ENCODE results near the gene ATN1.

DNA sequence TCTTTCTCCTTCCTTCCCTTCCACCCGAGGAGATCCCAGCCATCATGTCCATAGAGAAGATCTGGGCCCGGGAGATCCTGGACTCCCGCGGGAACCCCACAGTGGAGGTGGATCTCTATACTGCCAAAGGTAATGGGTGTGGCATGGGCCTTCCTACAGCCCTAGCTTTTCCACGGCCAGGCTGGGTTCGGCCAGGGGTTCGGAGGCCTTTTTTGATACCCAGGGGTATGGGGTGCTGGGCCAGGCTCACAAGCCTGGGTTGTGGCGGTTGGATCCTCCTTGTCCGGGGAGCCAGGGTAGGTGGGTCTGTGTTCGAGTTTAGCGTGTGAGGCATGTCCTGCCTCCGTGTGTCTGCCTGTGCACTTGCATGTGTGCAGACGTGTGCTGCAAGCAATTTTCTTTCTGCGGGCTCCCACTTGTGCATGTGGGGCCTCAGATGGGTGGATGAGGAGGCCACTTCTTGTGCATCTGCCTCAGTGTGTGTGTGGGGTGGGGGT lies 11.9 kb upstream of the ATN1 start:
- TF ChIP-seq, protein P1, sequence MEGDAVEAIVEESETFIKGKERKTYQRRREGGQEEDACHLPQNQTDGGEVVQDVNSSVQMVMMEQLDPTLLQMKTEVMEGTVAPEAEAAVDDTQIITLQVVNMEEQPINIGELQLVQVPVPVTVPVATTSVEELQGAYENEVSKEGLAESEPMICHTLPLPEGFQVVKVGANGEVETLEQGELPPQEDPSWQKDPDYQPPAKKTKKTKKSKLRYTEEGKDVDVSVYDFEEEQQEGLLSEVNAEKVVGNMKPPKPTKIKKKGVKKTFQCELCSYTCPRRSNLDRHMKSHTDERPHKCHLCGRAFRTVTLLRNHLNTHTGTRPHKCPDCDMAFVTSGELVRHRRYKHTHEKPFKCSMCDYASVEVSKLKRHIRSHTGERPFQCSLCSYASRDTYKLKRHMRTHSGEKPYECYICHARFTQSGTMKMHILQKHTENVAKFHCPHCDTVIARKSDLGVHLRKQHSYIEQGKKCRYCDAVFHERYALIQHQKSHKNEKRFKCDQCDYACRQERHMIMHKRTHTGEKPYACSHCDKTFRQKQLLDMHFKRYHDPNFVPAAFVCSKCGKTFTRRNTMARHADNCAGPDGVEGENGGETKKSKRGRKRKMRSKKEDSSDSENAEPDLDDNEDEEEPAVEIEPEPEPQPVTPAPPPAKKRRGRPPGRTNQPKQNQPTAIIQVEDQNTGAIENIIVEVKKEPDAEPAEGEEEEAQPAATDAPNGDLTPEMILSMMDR (conservative IDR thresholded peaks at IDR 0.05; ENCODE audit: low read depth, low read length), result no peak
- TF ChIP-seq EZH2 (IDR thresholded peaks at IDR 0.05; ENCODE audit: borderline replicate concordance, low read depth, low read length, poor library complexity, severe bottlenecking), result no peak

All from A673 (cell line).